Forelimb muscle (tissue), 1 donor: ENCODE data around the gene CBLB. TPM values are rescaled to one million over a fixed set of nuclear protein-coding genes. Genes with fewer than 3 reads are reported as not detected.

Source experiments
- DNase-seq: peaks from one replicate; pipeline ENCODE4 v3.0.0-alpha.2; 2013; ENCODE audit warnings: low read depth
- polyA plus RNA-seq: library from polyadenylated mRNA; unstranded; fragments of 120-200 nt; gene quantifications from one replicate; pipeline ENCODE4 v1.2.1, GENCODE V29; 2013; ENCODE audit not compliant: insufficient read length

CBLB gene
- polyA plus RNA-seq: 21.0 TPM

DNA sequence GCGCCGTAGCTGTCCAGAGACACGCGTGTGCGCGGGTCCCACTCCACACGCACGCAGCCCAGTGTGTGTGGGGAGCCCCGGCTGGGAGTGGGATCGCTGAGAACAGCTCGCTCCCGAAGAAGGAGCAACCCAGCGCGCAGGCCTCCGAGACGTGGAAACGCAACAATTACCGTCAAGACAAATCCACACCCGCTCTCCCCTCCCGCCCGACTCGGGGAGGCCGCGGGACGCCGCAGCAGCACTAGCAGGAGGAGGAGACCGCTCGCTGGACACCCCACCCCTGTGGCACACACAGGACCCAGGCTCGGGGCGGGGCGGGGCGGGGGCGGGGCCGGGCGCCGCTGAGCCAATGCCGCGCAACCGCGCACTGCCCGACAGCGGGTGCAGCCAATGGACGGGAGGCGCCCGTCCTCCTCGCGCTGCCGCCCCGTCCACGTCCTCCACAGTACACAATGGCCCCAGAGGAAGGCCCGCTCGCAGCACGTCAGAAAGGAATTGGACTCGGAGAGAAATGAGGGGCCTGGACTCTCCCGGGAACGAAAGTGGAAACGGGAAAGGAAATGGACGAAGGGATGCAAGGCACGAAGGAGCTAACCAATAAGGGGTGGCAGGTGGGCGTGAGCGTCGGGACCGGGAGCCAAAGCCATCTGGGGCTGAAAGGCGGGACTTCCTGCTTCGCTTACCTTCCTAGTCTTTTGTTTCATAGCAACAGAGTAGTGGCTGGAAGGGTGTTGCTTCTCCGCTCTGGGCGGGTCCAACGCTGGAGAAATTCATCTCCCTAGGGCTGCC lies at the start of gene CBLB:
Gene CBLB, minus strand, starts transcription at position 271 of the 789 bp plus-strand sequence. CDS start 1,435 bp downstream, outside the sequence.
- peak; percentile 93 for DNase-seq

DNA sequence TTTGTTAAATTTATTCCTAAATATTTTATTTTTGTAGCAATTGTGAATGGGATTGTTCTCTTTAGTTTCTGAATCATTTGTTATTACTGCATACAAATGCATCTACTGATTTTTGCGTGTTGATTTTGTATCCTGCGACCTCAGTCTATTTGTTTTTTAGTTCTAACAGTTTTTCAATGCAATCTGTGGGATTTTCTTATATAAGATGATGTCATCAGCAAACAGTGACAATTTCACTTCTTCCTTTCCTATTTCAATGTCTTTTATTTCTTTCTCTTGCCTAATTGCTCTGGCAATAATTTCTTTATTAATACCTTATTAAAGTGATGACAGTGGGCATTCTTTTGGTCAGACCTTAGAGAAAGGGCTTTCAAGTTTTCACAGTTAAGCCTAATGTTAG lies 48.0 kb upstream of the CBLB start:
- DNase-seq: no peak

DNA sequence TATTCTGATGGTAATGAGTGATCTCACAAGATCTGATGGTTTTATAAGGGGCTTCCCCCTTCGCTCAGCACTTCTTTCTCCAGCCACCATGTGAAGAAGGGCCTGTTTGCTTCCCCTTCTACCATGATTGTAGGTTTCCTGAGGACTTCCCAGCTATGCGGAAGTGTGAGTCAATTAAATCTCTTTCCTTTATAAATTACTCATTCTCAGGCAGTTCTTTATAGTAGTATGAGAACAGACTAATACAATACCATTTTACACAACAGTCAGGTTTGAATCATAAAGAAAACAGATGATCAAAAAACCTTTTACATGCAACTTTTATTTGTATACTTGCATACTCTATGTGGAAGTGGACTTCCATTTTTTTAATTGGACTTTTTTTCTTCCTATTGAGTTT lies 46.7 kb upstream of the CBLB start:
- DNase-seq: no peak

DNA sequence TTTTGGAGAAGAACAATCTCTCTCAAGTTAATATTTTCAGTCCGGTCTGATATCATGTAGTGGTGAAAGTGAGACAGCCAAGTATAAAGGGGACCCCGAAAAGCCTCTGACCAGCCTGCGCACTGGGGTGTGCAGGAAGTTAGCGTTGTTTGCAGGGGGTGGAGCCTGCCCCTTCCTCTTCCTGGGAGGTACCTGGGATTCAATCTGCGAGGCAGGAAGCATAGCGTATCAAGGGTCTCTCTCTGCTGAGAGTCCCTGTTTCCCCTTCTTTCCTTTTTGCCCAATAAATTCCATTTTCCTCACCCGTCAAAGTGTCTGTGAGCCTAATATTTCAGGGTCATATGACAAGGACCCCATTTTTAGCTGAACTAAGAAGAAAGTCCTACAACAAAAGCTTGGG lies 44.8 kb upstream of the CBLB start:
- no peak for DNase-seq

DNA sequence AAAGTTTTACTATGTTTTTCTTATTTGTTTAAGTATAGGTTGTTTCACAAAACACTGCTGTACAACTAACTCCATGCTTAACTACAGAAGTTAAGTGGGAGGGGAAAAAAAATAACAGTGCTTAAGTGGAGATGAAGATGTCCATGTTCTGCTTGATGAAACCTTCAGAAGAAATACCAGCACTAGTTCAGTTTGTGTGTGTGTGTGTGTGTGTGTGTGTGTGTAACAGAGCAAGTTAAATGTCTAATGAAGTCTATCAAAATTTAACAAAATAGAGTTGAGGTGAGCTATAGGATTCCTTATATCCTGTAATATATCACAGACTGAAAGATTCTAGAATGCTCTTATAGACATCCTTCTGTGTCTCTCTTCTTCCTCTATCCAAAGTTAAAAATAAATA lies 44.1 kb upstream of the CBLB start:
- DNase-seq: no peak

DNA sequence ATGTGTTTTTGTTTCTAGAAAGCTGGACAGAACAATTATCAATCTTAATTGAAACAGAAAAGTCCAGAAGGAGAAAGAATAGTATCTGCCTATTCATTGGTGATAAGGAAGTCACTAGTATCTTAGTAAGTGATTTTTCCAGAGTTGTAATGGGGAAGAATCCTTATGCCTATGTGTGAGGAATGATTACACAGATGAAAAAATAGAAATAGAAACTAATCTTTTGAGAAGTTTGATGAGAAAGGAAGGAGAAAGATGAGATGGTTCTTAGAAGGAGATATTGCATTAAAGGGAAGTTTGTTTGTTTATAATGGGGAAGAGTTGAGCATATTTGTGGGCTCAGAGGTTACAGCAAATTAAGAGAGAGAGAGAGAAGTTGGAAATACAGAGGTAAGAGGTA lies 42.7 kb upstream of the CBLB start:
- no peak for DNase-seq

DNA sequence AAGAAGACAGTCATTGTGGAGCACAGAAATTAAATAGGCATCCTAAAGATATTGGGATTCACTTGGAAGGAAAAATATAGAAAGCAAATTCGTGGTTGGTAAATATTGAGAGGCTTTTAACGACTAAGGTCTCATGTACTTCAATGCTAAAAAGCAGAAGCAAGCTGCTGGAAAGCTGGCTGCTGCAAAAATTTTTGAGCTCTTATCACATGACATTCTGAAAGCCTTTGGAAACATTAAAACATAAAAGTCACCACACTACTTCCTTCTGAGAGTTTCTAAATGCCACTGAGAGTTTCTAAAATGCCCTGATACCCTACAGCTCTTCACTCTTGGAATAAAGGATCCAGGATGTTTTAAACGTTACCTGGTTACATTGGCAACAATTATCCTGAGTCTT lies 39.0 kb upstream of the CBLB start:
- peak; percentile 29 for DNase-seq

DNA sequence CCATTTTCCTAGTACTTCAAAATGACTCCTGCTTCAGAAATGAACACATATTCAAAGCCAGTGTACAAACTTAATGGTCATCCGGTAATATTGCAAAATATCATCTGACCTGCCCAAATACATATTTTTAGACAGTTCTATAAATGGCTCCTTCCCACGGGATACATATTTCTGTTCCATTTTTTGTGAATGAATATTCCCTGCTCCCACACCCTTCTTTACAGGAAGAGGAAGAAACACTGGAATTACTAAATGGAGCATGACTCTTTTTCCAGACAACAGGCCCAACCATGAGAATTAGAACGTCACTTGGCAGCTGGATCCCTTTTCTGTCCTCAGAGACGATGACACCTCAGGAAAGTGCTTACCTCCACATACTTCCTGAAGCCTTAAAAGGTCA lies 38.0 kb upstream of the CBLB start:
- peak; percentile 61 for DNase-seq

DNA sequence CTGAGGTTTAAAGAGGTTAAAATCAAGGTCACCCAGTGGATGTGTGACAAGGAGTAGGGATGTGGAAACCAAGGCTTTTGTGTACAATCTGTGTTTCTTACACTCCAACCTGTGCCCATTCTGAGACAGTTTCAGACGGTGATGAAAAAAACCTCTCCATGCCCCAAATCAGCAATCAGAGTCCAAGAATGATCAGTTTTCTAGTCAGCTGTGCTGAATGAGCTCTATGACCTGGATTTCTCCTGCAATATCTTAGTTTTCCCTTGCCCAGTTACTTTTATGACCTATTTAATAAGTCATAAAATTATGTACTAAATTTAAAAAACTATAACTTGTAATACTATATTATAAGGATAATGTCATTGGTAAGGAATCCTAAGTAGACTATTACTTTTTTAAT lies 37.5 kb upstream of the CBLB start:
- DNase-seq: no peak

DNA sequence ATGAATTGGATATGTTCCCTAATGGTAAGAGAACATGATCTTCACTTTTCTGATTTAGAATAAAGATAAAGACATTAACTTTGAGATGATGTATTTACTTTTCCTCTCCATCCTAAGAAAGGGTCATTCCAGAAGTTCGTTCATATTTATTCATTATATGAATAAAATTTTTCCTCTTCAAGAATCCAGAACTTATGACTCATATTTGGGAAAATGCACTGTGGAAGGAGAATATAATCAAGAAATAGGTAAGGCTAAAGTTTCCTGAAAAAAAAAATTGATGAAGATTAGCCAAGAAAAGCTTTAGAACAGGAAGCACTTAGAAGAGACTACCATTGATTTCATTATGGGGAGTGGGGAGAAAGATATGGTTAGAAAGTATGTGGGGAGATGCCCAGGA lies 36.5 kb upstream of the CBLB start:
- no peak for DNase-seq

DNA sequence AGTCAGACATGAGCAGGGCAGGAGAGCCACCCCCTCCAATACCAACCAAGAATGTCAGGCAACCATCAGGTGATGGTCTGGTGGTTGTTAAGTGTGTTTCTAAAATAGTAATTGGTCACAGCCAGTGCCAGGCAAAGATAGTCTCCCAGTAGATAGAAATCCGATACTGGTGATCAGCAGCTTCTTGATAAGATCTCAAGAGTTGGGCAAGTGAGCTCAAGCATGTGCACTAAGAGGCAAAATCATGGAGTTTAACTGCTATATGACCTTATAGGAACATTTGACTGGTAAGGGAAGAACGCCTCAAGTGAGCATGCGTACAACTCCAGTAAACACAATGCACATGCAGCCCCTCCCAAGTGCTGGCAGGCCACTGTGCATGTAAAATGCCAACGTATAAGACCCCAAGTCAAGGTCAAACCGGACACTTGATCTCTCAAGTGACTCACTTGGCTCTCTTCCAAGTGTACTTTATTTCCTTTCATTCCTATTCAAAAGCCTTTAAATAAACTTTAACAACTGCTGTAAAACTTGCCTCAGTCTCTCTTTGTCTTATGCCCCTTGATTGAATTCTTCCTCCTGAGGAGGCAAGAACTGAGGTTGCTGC lies 36.0 kb upstream of the CBLB start:
- DNase-seq: no peak

DNA sequence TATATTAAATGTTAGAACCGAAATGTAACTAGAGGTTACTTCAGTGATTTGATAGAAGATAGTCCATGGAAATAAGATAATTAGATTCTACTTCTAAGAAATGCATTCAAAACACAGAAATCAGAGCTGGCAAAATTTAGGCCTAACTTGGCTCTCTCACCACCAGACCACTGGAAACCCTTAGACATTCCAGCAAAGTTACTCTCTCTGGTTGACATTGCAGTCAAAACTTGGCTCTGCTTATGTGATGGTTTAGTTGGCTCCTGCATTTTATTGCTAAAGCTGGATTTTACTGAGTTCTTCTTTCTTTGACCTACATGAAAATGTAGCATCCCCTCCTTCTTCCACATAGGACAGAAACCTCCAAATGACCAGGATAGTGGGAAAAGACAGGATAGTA lies 35.4 kb upstream of the CBLB start:
- no peak for DNase-seq

DNA sequence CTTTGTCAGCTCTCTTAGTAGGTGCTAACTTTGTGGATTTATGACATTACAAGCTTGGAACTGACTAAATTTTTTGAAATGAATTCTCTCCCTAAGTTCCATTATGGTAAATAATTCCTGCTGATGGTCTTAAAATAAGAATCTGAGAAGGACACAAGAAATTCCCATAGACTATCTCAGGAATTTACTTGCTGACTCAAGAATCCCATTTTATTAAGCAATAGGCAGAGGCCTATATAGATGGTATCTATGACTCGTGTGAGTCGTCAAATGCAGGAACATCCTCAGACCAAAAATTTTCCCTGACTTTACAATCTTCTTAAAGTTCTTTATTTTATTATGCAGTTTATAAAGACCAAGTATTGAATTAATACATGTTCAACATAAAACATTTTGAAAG lies 30.7 kb upstream of the CBLB start:
- no peak for DNase-seq

DNA sequence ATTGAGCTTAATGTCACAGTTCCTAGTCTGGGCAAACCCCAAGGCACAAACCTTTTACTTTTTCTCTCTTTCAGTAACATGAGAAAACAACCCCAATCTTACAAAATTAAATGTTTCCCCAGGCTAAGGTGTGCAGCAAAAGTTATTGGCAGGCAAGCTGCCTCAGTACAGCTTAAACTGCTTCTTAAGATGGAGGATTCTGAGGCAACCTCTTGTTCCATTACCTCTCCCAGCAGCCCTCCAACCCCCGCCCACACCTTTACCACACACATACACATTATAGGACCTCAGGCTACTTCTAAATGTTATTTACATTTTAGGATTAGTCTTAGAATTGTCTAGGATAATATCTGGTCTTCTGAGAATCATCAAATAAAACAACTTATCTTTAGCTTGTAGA lies 22.3 kb upstream of the CBLB start:
- no peak for DNase-seq

DNA sequence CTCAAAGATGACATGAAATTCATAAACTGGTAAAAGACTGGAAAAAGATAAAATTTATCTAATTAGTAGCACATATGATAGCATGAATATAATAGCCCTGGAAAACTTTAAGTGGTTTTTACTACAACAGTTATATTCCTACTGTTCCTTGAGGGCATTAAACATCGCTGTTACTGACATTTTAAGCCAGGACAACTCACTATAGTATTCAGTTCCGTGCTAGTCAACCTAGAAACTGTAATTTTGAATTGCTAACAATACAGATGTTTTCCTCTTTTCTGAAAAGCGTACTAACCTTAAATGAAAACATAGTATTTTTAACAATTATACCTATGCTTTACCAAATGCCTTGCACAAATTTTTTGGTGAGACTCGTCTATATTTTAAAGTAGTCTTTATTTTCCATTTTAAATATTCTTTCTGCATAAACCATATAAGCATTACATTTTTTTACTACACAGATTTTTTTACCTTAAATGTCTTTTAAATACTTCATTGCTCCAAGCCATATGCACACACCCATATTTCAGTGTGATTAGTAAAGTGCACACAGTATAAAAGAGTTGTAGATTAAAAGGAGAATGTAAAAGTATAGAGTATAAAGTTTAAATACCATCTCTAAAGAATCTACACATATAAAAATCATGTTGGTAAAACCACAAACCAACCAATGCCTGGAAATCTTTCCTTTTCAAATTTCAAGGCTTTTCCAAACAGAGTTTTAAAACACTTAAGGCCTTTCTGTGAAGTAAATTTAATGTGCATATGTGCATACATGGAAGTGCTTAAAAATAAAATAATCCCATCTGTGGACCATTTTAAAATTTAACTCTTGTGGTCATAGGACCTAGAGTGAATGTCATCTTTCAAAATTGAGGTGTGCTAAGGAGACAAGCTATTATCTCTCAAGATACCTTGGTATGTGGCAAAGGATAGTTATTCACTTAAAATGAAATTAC lies 20.1 kb upstream of the CBLB start:
- no peak for DNase-seq

DNA sequence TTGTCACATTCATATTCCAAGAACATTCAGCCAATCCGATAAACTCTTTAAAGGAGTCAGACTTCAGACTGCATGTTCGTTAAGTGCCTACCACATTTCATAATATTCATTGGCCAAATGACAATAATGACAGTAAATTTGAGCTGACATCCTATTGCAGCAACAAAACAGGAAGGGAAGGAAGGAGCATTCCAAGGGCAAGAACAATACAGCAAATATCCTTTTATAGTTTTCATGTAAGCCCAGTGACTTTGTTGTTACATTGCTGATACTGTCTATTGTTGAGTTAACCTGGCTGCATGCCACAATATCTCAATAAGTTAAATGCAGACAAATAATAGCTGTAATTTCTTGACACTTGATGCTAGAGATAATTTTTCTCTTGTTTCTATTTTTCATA lies 16.4 kb upstream of the CBLB start:
- DNase-seq: no peak

DNA sequence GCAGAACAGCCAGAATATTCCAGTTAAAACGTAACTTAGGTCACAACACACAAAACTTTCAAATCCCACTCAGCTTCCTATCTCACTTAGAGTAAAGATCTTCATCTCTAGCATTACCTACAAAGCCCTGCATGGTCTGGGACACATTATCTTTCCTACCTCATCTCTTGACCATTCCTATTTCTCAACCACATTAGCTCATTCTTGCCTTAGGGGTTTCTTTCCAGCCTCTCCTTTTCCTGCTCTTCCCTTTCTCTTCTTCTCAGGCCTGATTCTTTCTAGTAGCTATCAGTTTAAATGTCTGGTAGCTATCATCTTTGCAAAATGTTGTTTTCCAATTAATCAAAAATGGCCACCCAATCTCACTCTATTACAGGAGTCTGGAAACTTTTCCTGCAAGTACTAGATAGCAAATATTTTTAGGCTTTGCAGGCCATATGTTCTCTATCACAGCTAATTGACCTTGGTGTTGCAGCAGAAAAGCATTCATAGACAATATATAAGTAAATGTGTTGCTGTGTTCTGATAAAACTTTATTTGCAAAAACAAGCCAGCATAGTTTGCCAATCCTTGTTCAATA lies 15.1 kb upstream of the CBLB start:
- DNase-seq: no peak

DNA sequence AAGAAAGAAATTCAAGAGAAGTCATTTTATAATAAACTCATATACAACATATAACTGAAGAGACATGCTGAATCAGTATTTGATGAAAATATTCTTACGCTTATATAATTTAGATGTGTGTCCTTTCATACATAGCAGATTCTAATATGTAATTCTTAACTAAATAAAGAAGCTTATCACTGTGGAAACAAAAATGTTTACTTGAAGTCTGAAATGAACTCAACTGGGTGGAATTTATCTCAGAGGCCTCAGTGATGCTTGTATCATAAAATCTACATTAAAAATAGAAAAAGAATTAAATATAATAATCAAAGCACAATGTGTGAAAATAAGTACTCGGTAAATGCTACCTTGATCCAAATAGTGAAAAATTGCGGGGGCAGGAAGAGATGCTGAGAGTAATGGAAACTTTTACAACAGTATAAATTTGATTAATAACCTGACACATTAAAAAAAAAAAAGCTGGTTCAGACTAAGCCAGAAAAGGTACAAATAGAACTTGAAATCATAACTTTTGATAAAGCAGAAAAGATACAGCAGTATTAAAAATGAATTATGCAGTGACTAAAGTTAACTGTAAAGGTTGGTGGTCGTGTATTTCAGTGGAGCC lies 12.0 kb upstream of the CBLB start:
- no peak for DNase-seq

DNA sequence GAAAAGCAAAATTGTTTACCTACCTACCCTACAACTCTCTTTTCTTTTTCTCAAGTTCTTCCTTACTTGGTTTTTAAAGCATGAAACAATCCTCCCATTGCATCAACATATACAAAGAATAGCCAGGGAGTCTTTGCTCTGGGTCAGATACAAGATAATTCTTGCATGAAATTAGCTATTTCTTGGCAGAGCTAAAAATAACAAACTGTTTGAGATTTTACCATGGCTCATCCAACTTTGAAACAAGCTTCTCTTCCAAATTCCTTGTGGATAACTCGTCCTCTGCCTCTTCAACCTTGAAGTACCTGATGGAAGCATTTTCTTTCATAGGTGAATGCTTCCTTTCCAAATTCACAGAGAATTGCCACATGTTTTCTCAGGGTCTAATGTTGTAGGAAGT lies 9.2 kb upstream of the CBLB start:
- no peak for DNase-seq

DNA sequence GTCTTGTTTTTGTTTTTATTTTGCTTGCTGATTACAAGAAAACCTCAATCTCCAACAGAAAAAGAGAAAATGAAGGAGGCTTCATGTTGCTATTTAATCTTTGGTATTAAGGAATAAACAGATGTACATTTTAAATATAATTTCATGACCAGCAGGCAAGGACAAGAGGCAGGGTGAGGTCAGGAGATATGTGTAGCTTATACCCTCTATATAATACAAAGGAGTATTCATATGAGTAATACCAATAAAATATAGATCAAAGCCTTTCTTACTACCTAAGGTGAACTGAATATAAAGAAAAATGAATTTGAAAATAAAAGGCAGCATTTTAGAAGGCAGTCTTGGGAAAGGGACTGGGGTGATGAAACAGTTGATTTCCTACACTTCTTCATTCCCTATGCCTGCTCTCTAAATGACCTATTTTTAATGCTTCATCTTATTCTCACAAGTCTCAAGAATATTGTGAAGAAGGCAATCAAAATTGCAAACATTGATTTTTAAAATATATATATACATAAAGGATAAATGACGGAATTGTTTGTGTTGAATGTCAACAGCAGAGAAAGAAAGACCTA lies 8.6 kb upstream of the CBLB start:
- no peak for DNase-seq

DNA sequence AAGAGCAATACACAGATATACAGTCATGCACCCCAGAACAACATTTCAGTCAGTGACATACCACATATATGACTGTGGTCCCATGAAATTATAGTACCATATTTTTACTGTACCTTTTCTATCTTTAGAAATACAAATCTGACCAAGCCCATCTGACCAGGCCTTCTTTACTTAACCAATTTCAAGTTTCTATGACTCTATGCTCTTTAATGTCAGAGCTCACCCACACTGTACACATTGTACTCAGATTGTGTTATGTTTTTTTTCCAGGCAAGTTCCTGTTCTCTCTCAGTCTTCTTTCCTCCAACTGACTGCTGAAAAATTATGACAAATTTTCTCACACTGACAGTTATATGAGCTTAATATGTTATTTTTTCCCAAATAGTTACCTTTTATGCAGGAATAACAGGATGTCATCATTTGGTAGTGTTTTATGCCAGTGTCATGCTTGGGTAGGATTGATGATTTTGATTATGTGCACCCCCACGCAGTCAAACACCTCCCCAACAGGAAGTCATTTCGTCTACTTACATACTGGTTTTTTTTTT lies 8.0 kb upstream of the CBLB start:
- no peak for DNase-seq
